Suprapubic skin (tissue), 4 donors: ENCODE data around the gene VTI1A.

ENCODE experiments used
- EP300 ChIP-seq: sonication (generic); formaldehyde crosslinking; IDR thresholded peaks from one replicate; pipeline ENCODE4 v1.6.1; 2017; ENCODE audit warnings: antibody characterized with exemption
- POLR2A ChIP-seq, 2 donors: fragments of 450-650 bp; IDR thresholded peaks; one replicate each; pipeline ENCODE4 v1.6.1; 2017; ENCODE audit warnings: antibody characterized with exemption in 2 of 2, mild to moderate bottlenecking in 2 of 2, moderate library complexity in 2 of 2
- POLR2AphosphoS5 ChIP-seq, 3 donors: sonication (generic); formaldehyde crosslinking; IDR thresholded peaks; one replicate each; pipeline ENCODE4 v1.6.1; 2017; ENCODE audit warnings: antibody characterized with exemption in 3 of 3
- TF ChIP-seq, protein P1 (sequence below), 2 donors: fragments of 200-600 bp in 1 of 2; fragments of 450-650 bp in 1 of 2; sonication (generic) in 1 of 2; IDR thresholded peaks; one replicate each; pipeline ENCODE4 v1.5.1; 2016 to 2019; ENCODE audit warnings: antibody characterized with exemption in 2 of 2, mild to moderate bottlenecking in 1 of 2, moderate library complexity in 1 of 2

DNA sequence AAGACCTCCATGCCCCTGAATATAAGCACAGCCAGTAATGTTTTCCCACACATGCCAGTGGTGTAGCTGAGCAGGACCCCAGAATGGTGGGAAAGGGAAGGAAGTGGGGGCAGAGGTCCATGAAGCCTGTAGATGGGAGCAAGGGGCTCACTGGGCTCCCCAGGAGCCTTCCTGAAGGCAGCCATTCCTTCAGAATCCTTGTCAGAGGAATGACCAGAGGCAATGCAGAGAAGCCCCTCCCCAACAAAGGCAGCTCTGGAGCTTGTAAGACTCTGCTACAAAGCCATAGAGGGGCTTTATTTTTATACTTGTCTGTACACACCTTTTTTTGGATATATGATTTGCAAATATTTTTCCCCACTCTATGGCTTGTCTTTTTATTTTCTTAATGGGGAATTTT, 338.1 kb downstream of the VTI1A start:
- TF ChIP-seq, protein P1, sequence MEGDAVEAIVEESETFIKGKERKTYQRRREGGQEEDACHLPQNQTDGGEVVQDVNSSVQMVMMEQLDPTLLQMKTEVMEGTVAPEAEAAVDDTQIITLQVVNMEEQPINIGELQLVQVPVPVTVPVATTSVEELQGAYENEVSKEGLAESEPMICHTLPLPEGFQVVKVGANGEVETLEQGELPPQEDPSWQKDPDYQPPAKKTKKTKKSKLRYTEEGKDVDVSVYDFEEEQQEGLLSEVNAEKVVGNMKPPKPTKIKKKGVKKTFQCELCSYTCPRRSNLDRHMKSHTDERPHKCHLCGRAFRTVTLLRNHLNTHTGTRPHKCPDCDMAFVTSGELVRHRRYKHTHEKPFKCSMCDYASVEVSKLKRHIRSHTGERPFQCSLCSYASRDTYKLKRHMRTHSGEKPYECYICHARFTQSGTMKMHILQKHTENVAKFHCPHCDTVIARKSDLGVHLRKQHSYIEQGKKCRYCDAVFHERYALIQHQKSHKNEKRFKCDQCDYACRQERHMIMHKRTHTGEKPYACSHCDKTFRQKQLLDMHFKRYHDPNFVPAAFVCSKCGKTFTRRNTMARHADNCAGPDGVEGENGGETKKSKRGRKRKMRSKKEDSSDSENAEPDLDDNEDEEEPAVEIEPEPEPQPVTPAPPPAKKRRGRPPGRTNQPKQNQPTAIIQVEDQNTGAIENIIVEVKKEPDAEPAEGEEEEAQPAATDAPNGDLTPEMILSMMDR (IDR thresholded peaks at IDR 0.05), result no peak
- TF ChIP-seq POLR2A (IDR thresholded peaks at IDR 0.05) (no peak), EP300 (no peak), POLR2AphosphoS5 (IDR thresholded peaks at IDR 0.05) (no peak)
